Tibial nerve (tissue), 4 donors: ENCODE results near the gene WDR64. TPM values are rescaled to one million over a fixed set of nuclear protein-coding genes. Genes with fewer than 3 reads are reported as not detected.

Experiments
- DNase-seq, 2 donors: peaks; one replicate each; pipeline ENCODE4 v3.0.0-alpha.2; 2019; ENCODE audit warnings: low spot score in 2 of 2
- H3K27ac ChIP-seq, 4 donors: fragments of 200-600 bp; sonication (generic) in 3 of 4; one replicate each; pipeline ENCODE4 v1.5.1; 2017 to 2019; ENCODE audit warnings: mild to moderate bottlenecking in 1 of 4
- H3K27me3 ChIP-seq, 2 donors: fragments of 200-600 bp; sonication (generic) in 1 of 2; one replicate each; pipeline versions ENCODE4 v1.5.1 to v1.6.0; 2017 to 2019
- H3K36me3 ChIP-seq, 3 donors: fragments of 200-600 bp; sonication (generic); one replicate each; pipeline ENCODE4 v1.5.1; 2018 to 2019
- H3K4me1 ChIP-seq, 4 donors: fragments of 200-600 bp; sonication (generic) in 3 of 4; one replicate each; pipeline ENCODE4 v1.5.1; 2017 to 2019
- H3K4me3 ChIP-seq, 4 donors: fragments of 200-600 bp; sonication (generic) in 3 of 4; one replicate each; pipeline ENCODE4 v1.5.1; 2017 to 2019; ENCODE audit warnings: mild to moderate bottlenecking in 1 of 4, moderate library complexity in 1 of 4
- H3K9me3 ChIP-seq, 4 donors: fragments of 200-600 bp; sonication (generic) in 3 of 4; one replicate each; pipeline ENCODE4 v1.5.1; 2017 to 2019
- EP300 ChIP-seq, 2 donors: sonication (generic); formaldehyde crosslinking; IDR thresholded peaks; one replicate each; pipeline ENCODE4 v1.6.1; 2017; ENCODE audit warnings: antibody characterized with exemption in 2 of 2, mild to moderate bottlenecking in 1 of 2
- POLR2A ChIP-seq, 2 donors: fragments of 450-650 bp; IDR thresholded peaks; one replicate each; pipeline ENCODE4 v1.6.1; 2017; ENCODE audit warnings: antibody characterized with exemption in 2 of 2, mild to moderate bottlenecking in 2 of 2, moderate library complexity in 2 of 2
- WGBS, 2 donors: methylation state at CpG; one replicate each; pipeline ENCODE4 v1.1.5; 2018; 5-methylcytosine and 5-hydroxymethylcytosine counted together
- total RNA-seq, 4 donors: library from RNA; depleted of rRNA; stranded (reverse); fragments of >200 nt; gene quantifications; one replicate each; pipeline ENCODE4 v1.1.0, GENCODE V29; 2016
- TF ChIP-seq, protein P1 (sequence below), 5 experiments: fragments of 200-600 bp in 3 of 5; fragments of 450-650 bp in 2 of 5; sonication (generic) in 3 of 5; IDR thresholded peaks; one replicate each; pipeline ENCODE4 v1.5.1; 2016 to 2019; ENCODE audit warnings: antibody characterized with exemption in 5 of 5, mild to moderate bottlenecking in 3 of 5, moderate library complexity in 2 of 5

Gene WDR64
- total RNA-seq, 4 donors from 2014 or later: 0.42 TPM; not detected in 3

- no peaks in the 10 kb centered on the region for H3K27me3 ChIP-seq
- peaks cover 0 to 3% (median 0%) of the 10 kb centered on the region in 4 donors for H3K9me3 ChIP-seq
- H3K36me3 ChIP-seq: no peaks in the 10 kb centered on the region
- WGBS, 2 donors: 80 to 84% methylated on average over 4 of the region's 4 CpGs
- no peaks in the 10 kb centered on the region for H3K4me1 ChIP-seq
- TF ChIP-seq POLR2A (IDR thresholded peaks at IDR 0.05) (no peak), EP300 (IDR thresholded peaks at IDR 0.05) (no peak)
- TF ChIP-seq, protein P1, sequence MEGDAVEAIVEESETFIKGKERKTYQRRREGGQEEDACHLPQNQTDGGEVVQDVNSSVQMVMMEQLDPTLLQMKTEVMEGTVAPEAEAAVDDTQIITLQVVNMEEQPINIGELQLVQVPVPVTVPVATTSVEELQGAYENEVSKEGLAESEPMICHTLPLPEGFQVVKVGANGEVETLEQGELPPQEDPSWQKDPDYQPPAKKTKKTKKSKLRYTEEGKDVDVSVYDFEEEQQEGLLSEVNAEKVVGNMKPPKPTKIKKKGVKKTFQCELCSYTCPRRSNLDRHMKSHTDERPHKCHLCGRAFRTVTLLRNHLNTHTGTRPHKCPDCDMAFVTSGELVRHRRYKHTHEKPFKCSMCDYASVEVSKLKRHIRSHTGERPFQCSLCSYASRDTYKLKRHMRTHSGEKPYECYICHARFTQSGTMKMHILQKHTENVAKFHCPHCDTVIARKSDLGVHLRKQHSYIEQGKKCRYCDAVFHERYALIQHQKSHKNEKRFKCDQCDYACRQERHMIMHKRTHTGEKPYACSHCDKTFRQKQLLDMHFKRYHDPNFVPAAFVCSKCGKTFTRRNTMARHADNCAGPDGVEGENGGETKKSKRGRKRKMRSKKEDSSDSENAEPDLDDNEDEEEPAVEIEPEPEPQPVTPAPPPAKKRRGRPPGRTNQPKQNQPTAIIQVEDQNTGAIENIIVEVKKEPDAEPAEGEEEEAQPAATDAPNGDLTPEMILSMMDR (IDR thresholded peaks at IDR 0.05): no peak
- no peak for DNase-seq
- H3K27ac ChIP-seq: no peak overlapping the region
- H3K4me3 ChIP-seq: no peak overlapping the region
Observed at GRCh38 chr1:241715956-241716355, 63.9 kb downstream of the WDR64 start.

GRCh38 chr1:241716915-241717656 is 65.0 kb downstream of the WDR64 start:
- H3K9me3 ChIP-seq: peaks cover 0 to 5% (median 0%) of the 10 kb centered on the region in 4 donors
- H3K4me1 ChIP-seq: no peaks in the 10 kb centered on the region
- no peaks in the 10 kb centered on the region for H3K27me3 ChIP-seq
- H3K27ac ChIP-seq: no peak overlapping the region
- DNase-seq: no peak
- TF ChIP-seq, protein P1 (IDR thresholded peaks at IDR 0.05): no peak
- TF ChIP-seq EP300 (IDR thresholded peaks at IDR 0.05) (no peak), POLR2A (IDR thresholded peaks at IDR 0.05) (no peak)
- no peaks in the 10 kb centered on the region for H3K36me3 ChIP-seq
- no peak overlapping the region for H3K4me3 ChIP-seq
- 67 to 72% methylated on average over 6 of the region's 6 CpGs for WGBS, 2 donors

- 54 to 60% methylated on average over 5 of the region's 5 CpGs for WGBS, 2 donors
Observed at GRCh38 chr1:241717975-241718374, 65.9 kb downstream of the WDR64 start.

DNA sequence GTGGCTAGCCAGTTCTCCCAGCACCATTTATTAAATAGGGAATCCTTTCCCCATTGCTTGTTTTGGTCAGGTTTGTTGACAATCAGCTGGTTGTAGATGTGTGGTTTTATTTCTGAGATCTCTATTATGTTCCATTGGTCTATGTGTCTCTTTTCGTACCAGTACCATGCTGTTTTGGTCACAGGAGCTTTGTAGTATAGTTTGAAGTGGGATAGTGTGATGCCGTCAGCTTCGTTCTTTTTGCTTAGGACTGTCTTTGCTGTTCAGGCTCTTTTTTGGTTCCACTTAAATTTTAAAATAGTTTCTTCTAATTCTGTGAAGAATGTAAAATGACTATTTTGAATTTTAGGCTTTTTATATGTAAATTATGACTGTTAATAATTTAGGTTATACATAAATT is 68.9 kb downstream of the WDR64 start:
- DNase-seq: no peak
- Histone ChIP-seq H3K27ac (no peak overlapping the region), H3K27me3 (no peaks in the 10 kb centered on the region), H3K9me3 (peaks cover 0 to 5% (median 0%) of the 10 kb centered on the region in 4 donors), H3K36me3 (no peaks in the 10 kb centered on the region), H3K4me1 (no peaks in the 10 kb centered on the region), H3K4me3 (no peak overlapping the region)
- 90 to 93% methylated on average over 3 of the region's 3 CpGs for WGBS, 2 donors
- TF ChIP-seq POLR2A (IDR thresholded peaks at IDR 0.05): no peak
- no peak for TF ChIP-seq EP300 (IDR thresholded peaks at IDR 0.05)
- TF ChIP-seq, protein P1 (IDR thresholded peaks at IDR 0.05): no peak

More at GRCh38 chr1:241717975-241718374, 65.9 kb downstream of the WDR64 start:
- H3K9me3 ChIP-seq: peaks cover 0 to 5% (median 0%) of the 10 kb centered on the region in 4 donors
- no peaks in the 10 kb centered on the region for H3K36me3 ChIP-seq
- no peak overlapping the region for H3K27ac ChIP-seq
- no peak for TF ChIP-seq EP300 (IDR thresholded peaks at IDR 0.05)
- TF ChIP-seq POLR2A (IDR thresholded peaks at IDR 0.05): no peak
- DNase-seq: no peak
- H3K4me1 ChIP-seq: no peaks in the 10 kb centered on the region
- no peak overlapping the region for H3K4me3 ChIP-seq
- no peaks in the 10 kb centered on the region for H3K27me3 ChIP-seq

DNA sequence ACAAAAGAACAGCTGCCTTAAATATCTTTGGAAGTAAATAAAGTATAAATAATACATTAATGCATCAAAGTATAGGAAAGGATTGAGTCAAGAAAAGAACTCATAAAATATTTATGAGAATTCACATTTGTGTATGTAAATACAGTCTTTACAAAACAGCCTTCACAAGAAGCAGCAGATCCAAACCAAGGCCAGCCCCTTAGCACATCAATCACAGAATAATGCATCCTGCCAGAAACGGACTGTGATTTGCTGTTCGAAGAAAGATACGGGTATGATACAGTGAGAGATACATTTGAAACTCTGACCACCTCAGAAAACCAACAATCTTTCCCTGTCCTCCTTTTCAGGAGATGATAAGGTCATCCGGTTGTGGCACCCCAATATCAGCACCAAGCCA is 70.9 kb downstream of the WDR64 start:
- TF ChIP-seq EP300 (IDR thresholded peaks at IDR 0.05): no peak
- Histone ChIP-seq H3K9me3 (peaks cover 0 to 5% (median 0%) of the 10 kb centered on the region in 4 donors), H3K4me3 (no peak overlapping the region), H3K27me3 (no peaks in the 10 kb centered on the region), H3K27ac (no peak overlapping the region), H3K36me3 (no peaks in the 10 kb centered on the region), H3K4me1 (no peaks in the 10 kb centered on the region)
- WGBS, 2 donors: 70 to 83% methylated on average over 4 of the region's 4 CpGs
- DNase-seq: no peak

DNA sequence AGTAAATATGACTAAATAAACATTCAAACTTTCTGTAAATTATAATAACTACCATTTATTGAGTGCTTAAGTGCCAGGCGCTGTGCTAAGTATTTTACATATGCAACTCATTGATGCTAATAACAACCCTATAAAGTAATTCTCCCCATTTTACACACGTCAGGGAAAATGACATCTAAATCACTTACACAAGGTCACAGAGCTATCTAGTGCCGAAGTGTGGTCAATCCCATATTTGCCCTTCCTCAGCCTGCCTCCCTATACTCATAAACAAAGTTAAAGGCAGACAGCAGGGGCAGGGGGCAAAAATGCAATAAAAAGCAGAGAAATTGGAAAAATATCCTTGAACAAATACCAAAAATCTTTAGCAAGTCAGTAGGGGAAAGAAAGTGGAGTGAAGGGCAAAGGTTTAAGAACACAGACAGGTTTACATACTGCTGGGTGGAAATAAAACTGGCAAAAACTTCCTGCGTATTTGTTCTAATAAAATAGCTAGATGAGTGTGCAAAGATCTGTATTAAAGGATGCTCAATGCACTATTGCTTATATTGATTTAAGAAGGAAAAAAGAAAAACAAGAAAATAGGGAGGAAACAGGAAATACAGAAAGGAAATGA is 72.8 kb downstream of the WDR64 start:
- H3K36me3 ChIP-seq: no peaks in the 10 kb centered on the region
- no peak overlapping the region for H3K27ac ChIP-seq
- peaks cover 0 to 5% (median 0%) of the 10 kb centered on the region in 4 donors for H3K9me3 ChIP-seq
- no peaks in the 10 kb centered on the region for H3K4me1 ChIP-seq
- H3K27me3 ChIP-seq: no peaks in the 10 kb centered on the region
- WGBS, 2 donors: 63 to 70% methylated on average over 4 of the region's 4 CpGs
- no peak overlapping the region for H3K4me3 ChIP-seq
- no peak for TF ChIP-seq EP300 (IDR thresholded peaks at IDR 0.05)
- no peak for TF ChIP-seq POLR2A (IDR thresholded peaks at IDR 0.05)
- TF ChIP-seq, protein P1 (IDR thresholded peaks at IDR 0.05): no peak
- DNase-seq: no peak
